Suppressor macrophage (primary cell): ENCODE data around the gene RHOXF1.
"Not testable (repeated sequence)": the region's sequence is repeated elsewhere in the genome, so short reads cannot be mapped to it uniquely, and the experiment has no call there.

Source experiments
- DNase-seq, 4 experiments: peaks; one replicate each; pipeline ENCODE4 v3.0.0-alpha.2; 2020 to 2022

Gene RHOXF1

GRCh38 chrX:120085553-120086185, 30.0 kb downstream of the RHOXF1 start:
- DNase-seq, result not testable (repeated sequence)

GRCh38 chrX:120077590-120077989, 38.1 kb downstream of the RHOXF1 start, which contains the start of gene RHOXF2B:
Gene RHOXF2B (minus strand): TSS chrX:120077690. CDS start chrX:120077552, 138 bp downstream.
- not testable (repeated sequence) for DNase-seq

DNA sequence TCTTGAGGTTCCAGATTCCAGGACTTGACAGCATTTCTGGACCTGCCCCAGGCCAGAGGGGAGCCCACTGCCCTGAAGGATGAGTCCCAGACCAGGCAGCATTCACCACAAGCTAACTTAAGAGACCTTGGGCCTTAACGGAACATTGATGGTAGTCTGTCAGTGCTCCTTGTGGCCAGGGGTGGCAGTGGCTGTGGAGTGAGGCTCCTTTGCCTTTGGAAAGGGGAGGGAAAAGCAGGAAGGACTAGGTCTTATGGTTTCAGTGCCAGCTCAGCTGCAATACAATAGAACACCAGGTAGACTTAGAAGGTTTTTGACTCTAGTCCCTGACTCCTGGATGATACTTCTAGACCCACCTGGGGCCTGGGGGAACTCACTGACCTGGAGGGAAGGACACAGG, 49.5 kb downstream of the RHOXF1 start:
- not testable (repeated sequence) for DNase-seq
